Mammary epithelial cell (primary cell): ENCODE data around the gene DPEP2NB.

Experiments used
- EZH2 ChIP-seq: IDR thresholded peaks from 2 replicates; pipeline ENCODE4 v1.6.1; 2012; ENCODE audit warnings: low read length, inconsistent platforms, borderline replicate concordance
- TF ChIP-seq, protein P1 (sequence below), 2 donors: IDR thresholded peaks in 1 of 2; conservative IDR thresholded peaks in 1 of 2; 2 replicates each; pipeline ENCODE4 v1.5.1; 2011 to 2012; ENCODE audit warnings: inconsistent platforms in 2 of 2, low read length in 2 of 2, mild to moderate bottlenecking in 2 of 2, control low read depth in 1 of 2, low read depth in 1 of 2; ENCODE audit not compliant: insufficient read depth in 1 of 2; ENCODE audit errors: extremely low read depth in 1 of 2

- TF ChIP-seq, protein P1, sequence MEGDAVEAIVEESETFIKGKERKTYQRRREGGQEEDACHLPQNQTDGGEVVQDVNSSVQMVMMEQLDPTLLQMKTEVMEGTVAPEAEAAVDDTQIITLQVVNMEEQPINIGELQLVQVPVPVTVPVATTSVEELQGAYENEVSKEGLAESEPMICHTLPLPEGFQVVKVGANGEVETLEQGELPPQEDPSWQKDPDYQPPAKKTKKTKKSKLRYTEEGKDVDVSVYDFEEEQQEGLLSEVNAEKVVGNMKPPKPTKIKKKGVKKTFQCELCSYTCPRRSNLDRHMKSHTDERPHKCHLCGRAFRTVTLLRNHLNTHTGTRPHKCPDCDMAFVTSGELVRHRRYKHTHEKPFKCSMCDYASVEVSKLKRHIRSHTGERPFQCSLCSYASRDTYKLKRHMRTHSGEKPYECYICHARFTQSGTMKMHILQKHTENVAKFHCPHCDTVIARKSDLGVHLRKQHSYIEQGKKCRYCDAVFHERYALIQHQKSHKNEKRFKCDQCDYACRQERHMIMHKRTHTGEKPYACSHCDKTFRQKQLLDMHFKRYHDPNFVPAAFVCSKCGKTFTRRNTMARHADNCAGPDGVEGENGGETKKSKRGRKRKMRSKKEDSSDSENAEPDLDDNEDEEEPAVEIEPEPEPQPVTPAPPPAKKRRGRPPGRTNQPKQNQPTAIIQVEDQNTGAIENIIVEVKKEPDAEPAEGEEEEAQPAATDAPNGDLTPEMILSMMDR (conservative IDR thresholded peaks at IDR 0.05 in 1 of 2, IDR thresholded peaks at IDR 0.05 in 1 of 2; ENCODE audit: extremely low read depth in 1 of 2, insufficient read depth in 1 of 2, low read depth in 1 of 2, low read length in 2 of 2): no peak
- TF ChIP-seq EZH2: no peak
Measured at GRCh38 chr16:68019167-68019680, 3.5 kb upstream of the DPEP2NB start.
